ENCODE data around the gene ELFN1.

DNA sequence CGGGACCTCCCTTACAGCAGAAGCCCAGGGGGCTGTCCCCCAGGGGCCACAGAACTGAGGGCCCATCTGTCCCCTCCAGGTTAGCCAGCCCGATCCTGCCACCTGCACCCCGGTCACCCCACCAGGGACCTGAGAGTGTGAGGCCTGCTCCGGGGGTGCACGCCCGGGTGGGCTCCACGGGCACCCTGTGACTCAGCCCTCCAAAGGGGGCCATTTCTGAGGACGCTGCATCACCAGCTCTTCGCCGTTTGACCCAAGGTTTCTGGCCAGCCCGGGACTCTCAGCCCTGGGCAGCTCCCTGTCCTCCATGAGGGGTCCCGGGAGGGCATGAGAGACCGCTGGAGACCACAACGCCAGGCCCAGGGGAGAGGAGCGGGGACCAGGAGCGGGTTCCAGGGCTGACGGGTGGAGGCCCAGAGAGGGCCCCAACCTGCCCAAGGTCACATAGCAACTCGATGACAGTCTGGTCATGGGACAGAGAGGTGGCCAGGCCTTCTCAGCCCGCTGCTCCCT is 79.3 kb downstream of the ELFN1 start:
- TF ChIP-seq, protein P1, sequence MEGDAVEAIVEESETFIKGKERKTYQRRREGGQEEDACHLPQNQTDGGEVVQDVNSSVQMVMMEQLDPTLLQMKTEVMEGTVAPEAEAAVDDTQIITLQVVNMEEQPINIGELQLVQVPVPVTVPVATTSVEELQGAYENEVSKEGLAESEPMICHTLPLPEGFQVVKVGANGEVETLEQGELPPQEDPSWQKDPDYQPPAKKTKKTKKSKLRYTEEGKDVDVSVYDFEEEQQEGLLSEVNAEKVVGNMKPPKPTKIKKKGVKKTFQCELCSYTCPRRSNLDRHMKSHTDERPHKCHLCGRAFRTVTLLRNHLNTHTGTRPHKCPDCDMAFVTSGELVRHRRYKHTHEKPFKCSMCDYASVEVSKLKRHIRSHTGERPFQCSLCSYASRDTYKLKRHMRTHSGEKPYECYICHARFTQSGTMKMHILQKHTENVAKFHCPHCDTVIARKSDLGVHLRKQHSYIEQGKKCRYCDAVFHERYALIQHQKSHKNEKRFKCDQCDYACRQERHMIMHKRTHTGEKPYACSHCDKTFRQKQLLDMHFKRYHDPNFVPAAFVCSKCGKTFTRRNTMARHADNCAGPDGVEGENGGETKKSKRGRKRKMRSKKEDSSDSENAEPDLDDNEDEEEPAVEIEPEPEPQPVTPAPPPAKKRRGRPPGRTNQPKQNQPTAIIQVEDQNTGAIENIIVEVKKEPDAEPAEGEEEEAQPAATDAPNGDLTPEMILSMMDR (IDR thresholded peaks at IDR 0.05) = no peak
- no peak for TF ChIP-seq ZFX (IDR thresholded peaks at IDR 0.05; ENCODE audit: borderline replicate concordance)

Measured in 22Rv1 (cell line).